GM21786 (cell line): ENCODE results near the gene USP32.
"Not testable (repeated sequence)": the region's sequence is repeated elsewhere in the genome, so short reads cannot be mapped to it uniquely, and the experiment has no call there.

Experiments used
- ATAC-seq: cut with Tn5 transposase; IDR thresholded peaks from one replicate; pipeline ENCODE4 v1.9.1; 2021; ENCODE audit not compliant: unreplicated experiment

Gene USP32

DNA sequence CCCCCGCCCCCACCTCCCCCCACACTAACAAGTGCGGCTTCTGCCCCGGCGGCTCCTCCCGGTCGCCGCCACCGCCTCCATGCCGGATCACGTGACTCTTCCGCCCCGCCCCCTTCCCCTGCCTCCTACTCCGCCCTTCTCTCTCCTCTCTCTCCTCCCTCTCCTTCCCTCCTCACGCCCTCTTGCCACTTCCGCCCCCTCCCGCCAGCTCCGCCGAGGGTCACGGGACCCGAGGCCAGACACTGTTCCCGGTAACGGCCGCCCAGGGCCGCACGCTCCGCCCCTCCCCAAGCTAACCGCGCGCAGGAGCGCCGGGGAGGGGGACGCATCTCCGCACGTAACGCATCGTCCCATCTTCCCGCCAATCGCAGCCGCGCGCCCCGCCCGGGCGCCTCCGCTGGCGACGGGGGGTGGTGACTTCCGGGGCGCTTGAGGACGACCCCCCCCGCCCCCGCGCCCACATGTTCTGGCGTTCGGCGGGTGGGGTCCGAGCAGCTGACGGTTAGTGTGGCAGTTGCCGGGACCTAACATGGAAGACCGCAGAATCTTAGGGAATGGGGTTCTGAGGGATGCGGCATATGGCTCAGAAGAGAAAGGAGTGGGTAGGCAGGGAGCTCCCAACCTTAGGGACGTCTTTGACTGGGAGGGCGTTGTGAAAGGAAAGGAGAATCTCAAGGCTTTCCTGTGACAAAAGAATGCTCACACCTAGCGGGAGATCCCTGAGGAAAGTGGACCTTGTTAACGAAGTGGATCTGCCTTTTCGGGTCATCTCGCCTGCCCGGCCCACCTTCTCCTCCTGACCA lies at the start of gene USP32:
USP32 (minus strand) TSS at position 92 of the 803 bp plus-strand sequence. CDS start 194 bp downstream, outside the sequence.
- ATAC-seq = peak; percentile 78

- ATAC-seq = no peak
Observed at GRCh38 chr17:60439501-60439900, 47.6 kb upstream of the USP32 start.

GRCh38 chr17:60436676-60437075 lies 44.7 kb upstream of the USP32 start:
- no peak for ATAC-seq

DNA sequence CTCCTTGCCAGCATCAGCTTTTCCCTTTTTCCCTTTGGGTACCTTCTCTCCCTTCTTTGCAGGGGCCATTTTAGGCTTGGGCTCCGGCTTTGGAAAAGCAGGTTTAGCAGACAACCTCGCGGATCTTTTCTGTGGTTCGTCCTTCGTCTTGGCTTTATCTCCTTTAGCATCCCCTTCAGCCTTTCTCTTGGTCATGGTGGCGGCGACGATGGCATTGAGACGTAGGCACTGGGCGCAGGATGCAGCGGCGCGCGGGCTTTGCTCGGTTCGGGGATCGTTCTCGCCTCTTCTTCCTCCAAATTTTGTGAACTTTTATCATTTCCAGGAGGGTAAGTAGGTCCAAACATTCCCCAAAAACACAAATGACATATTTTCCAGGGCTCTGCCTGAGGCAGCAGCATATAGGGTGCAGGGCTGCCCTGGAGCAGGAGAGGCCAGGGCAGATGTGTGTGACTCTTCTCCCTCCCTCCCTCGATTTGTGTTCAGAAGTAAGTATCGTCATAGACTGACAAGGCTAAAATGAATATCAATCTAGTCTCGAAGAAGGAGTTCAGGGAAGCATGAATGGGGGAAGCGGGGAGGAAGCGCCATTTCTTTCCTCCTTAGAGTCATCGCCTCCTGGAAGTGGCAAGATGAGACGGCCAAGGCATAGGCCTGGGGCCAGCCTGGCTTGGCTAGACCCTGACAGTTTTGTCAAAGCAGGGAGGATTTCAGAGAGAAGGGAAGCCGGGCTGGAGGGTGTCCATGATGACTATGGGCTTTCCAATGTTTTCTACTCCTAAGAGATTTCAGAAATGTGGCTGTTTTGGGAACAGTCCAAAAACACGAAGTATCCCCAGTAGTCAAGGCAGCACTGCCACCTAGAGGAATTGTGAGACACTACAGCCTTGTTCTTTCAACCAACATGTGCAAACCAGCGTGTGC lies 43.6 kb upstream of the USP32 start:
- no peak for ATAC-seq

GRCh38 chr17:60433021-60433997 lies 41.4 kb upstream of the USP32 start:
- not testable (repeated sequence) for ATAC-seq

- not testable (repeated sequence) for ATAC-seq
Observed at GRCh38 chr17:60430561-60430960, 38.6 kb upstream of the USP32 start.

DNA sequence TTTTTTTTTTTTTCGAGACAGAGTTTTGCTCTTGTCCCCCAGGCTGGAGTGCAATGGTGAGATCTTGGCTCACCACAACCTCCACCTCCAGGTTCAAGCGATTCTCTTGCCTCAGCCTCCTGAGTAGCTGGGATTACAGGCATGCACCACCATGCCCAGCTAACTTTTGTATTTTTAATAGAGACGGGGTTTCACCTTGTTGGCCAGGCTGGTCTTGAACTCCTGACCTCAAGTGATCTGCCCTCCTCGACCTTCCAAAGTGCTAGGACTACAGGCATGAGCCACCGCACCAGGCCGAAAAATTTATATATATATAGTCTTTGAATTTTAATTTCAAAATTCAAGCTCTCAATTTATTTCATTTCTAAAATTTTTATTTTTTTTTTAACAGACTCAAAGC lies 36.6 kb upstream of the USP32 start:
- not testable (repeated sequence) for ATAC-seq

DNA sequence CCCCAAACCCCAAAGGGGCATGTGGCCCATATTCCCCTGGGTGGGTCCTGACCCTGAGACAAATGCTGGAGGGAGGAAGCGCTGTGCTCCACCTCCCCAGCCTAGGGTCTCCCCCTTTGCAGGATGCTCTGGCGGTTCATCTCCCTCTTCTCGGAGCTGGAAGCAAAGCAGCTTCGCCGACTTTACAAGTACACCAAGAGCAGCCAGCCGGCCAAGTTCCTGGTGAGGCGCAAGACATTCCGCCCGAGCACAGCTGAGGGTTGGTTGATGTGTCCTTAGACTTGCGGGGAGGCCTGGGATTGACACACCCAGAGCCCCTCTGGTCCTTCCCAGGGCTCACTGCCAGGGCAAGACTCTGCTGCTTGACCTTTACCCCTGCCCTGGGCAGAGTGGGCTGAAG lies 34.7 kb upstream of the USP32 start:
- no peak for ATAC-seq

DNA sequence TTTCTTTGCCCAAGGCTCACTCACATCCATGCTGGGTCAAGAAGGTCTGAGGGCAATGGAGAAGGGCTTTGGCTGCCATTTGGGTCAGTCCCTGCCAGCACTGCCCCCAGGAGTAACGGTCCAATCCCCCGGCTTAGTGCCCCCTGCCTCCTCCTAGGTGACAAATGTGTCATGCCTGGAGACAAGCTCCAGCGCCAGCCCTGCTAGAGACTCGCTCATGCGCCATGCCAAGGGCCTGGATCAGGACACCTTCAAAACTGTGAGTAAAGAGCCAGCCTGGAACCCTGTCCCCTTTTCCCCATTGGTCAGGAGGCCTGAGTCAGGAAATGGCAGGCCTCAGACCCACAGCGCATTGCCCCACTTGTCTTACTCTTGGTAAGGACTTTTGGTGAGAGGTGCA lies 33.7 kb upstream of the USP32 start:
- ATAC-seq = no peak

- no peak for ATAC-seq
Observed at GRCh38 chr17:60423865-60424264, 31.9 kb upstream of the USP32 start.

GRCh38 chr17:60422162-60422665 lies 30.3 kb upstream of the USP32 start, which contains the start of gene CHCT1:
TSS of gene CHCT1 (plus strand) at chr17:60422489. CDS start at chr17:60422593, 104 bp downstream.
- ATAC-seq = no peak

GRCh38 chr17:60421273-60422161 lies 29.6 kb upstream of the USP32 start:
- ATAC-seq = peak; percentile 88

GRCh38 chr17:60419875-60420274 lies 27.9 kb upstream of the USP32 start:
- not testable (repeated sequence) for ATAC-seq

GRCh38 chr17:60419003-60419402 lies 27.1 kb upstream of the USP32 start:
- ATAC-seq = not testable (repeated sequence)

- ATAC-seq = no peak
Observed at GRCh38 chr17:60416368-60416925, 24.5 kb upstream of the USP32 start.

DNA sequence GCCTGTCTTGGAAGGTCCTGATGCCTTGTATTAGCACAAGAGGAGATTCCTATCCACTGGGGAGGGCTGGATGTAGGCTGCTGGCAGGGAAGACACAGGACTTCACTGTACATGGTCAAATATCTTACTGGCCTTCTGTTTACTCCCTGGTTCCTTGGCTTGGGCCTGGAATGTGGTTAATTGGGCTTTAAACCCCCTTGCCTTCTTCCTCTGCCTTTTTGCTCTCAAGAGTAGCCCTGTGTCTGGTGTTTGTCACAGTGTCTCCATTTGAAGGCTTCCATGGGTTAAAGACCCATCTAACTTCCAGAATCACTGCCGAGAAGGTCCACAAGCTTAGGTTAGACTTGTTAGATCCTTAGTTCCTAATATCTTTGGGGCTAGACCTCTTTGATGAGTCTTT lies 23.2 kb upstream of the USP32 start:
- no peak for ATAC-seq

GRCh38 chr17:60412701-60413100 lies 20.8 kb upstream of the USP32 start:
- ATAC-seq = no peak

GRCh38 chr17:60410001-60410400 lies 18.1 kb upstream of the USP32 start:
- no peak for ATAC-seq

DNA sequence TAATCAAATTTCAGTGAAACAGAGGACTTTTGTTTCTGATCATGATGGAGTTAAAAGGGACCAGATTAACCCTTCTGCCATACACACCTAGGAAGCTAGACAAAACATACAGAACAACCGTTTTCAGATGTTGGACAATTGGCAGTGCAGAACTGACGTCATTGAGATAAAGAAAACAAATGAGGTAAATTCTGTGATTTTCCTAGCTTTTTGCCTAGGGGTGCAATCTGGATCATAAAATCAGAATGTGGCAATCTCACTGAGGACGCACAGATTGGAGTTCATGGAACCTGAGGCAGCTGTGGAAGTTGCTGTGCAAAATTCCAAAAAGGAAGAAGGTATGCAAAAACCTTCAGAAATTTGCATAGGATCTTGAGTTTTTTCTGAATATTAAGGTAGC lies 15.0 kb upstream of the USP32 start:
- no peak for ATAC-seq
